NOMO-1 treated with DMSO at 0.1 percent for 48 hours (cell line): Measurements from ENCODE around the gene AP5S1.
"Not testable (repeated sequence)": the region's sequence is repeated elsewhere in the genome, so short reads cannot be mapped to it uniquely, and the experiment has no call there.

Experiments
- DNase-seq: peaks from one replicate; lab custom pipeline; 2025; ENCODE audit not compliant: unreplicated experiment; lab: John Stamatoyannopoulos, UW

AP5S1 gene

DNA sequence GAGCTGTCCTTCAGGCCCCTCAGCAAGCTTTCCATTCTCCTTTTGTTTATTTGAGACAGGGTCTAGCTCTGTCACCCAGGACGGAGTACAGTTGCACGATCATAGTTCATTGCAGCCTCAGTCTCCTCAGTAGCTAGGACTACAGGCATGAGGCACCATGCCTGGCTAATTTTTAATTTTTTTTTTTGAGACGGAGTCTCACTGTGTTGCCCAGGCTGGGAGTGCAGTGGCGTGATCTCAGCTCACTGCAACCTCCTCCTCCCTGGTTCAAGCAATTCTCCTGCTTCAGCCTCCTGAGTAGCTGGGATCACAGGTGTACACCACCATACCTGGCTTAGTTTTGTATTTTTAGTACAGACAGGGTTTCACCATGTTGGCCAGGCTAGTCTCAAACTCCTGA, 31.1 kb upstream of the AP5S1 start:
- DNase-seq: not testable (repeated sequence)

DNA sequence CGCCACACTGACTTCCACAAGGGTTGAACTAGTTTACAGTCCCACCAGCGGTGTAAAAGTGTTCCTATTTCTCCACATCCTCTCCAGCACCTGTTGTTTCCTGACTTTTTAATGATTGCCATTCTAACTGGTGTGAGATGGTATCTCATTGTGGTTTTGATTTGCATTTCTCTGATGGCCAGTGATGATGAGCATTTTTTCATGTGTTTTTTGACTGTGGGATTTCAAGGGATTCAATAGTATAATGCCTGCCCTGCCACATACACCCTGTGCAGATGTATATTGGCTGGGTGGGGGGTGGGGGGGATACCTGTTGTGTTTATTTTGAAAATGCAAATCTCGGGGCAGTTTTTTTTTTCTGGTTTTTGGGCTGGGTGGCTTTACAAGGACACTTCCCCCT, 26.2 kb upstream of the AP5S1 start:
- DNase-seq: not testable (repeated sequence)

DNA sequence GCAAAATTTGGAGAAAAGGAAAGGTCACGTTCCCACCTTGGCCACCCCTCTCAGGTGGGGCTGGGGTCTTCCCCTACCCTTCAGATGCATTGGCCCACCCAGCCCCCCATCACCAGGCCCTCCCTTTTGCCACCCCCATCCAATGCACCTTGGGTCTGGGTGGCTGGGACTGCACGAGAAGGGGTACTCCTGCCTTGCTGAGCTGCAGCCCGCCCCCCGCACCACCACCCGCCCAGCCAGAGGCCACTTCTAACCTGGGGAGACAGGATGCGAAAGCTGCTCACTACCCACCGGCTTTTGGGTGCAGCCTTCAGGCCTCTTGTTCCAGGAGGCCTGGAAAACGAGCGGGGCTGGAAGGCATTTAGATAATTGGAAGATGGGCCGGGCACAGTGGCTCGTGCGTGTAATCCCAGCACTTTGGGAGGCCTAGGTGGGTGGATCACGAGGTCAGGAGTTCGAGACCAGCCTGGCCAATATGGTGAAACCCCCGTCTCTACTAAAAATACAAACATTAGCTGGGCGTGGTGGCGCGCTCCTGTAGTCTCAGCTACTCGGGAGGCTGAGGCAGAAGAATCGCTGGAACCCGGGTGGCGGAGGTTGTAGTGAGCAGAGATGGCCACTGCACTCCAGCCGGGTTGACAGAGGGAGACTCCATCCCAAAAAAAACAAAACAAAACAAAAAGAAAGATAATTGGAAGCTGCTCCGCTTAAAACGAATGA, 25.5 kb upstream of the AP5S1 start:
- no peak for DNase-seq

DNA sequence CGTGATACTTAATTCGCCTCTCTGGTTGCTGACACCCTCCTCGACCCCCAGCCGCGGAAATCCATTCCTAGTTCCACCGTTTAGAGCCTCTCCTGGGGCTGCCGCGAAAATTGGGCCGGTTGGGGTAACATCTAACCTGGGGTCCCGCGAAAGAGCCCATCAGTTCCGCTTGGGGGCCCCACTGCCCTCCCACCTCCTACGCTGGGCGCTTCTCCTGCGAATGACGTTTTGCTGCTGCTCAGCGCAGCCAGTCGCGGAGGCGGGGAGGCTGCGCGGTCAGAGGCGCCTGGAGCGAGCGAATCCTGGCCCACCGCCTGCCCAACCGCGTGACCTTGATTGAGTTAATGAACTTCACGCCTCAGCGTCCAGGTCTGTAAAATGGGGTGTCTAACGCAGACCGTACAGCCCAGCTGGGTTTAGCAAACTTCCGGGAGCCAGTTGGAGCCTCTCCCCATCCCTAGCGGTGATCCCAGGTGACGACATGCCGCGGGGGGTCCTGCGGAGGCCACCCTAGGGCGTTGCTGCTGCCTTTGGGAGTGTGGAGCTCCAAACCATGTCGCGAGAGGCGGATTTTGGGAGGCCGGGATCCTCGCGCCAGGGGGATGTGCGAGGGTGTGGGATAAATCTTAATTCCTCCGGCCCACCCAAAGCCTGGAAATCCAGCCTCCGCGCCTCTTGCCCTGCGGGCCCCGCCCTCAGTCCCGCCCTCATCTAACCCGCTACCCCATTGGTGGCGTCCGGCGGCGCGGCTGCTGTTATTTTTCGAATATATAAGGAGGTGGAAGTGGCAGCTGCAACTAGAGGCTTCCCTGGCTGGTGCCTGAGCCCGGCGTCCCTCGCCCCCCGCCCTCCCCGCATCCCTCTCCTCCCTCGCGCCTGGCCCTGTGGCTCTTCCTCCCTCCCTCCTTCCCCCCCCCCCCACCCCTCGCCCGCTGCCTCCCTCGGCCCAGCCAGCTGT, 24.6 kb upstream of the AP5S1 start, which contains the start of gene CDC25B:
Gene CDC25B, plus strand, starts transcription at position 800 of the 958 bp plus-strand sequence. CDS start 222 bp downstream, outside the sequence.
- DNase-seq: peak; percentile 76

DNA sequence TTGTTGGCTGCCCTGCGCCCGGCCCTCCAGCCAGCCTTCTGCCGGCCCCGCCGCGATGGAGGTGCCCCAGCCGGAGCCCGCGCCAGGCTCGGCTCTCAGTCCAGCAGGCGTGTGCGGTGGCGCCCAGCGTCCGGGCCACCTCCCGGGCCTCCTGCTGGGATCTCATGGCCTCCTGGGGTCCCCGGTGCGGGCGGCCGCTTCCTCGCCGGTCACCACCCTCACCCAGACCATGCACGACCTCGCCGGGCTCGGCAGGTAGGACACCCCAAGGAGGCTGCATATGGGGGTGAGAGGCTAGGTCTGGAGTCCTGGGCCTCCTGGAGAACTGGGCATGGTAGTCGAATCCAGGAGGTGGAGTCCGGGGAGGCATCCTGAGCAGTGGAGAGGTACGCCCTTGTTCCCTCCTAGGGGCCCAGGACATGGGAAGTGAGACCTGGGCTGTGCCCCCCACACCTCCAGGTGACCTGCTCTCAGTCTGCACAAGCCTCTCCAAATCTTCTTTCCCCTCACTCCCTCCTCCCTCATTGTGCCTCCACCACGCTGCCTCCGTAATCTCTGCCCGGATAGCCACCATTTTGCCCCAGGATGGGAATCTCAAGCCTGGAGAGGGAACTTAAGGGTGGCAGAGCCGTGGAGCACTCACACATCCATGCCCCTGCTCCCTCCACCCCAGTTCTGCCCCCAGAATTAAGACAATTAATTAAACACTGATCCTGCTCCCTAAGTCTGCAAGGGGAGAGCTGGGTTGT, 23.7 kb upstream of the AP5S1 start:
- no peak for DNase-seq

DNA sequence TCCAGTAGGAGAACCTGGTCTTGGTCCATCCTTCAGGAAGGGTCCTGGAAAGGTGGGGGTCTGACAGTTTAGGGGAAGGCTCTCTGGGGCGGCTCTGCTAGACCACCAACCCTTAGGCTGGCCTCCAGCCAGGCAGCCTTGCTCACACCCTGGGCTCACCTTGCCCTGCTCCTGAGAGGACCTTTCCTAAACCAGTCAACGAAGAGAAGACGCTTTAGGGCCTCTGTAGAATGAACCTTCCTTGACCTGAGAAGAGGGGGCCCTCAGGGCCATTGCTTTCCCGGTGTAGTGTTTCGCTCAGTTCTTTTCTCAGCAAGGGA, 23.2 kb upstream of the AP5S1 start:
- no peak for DNase-seq

DNA sequence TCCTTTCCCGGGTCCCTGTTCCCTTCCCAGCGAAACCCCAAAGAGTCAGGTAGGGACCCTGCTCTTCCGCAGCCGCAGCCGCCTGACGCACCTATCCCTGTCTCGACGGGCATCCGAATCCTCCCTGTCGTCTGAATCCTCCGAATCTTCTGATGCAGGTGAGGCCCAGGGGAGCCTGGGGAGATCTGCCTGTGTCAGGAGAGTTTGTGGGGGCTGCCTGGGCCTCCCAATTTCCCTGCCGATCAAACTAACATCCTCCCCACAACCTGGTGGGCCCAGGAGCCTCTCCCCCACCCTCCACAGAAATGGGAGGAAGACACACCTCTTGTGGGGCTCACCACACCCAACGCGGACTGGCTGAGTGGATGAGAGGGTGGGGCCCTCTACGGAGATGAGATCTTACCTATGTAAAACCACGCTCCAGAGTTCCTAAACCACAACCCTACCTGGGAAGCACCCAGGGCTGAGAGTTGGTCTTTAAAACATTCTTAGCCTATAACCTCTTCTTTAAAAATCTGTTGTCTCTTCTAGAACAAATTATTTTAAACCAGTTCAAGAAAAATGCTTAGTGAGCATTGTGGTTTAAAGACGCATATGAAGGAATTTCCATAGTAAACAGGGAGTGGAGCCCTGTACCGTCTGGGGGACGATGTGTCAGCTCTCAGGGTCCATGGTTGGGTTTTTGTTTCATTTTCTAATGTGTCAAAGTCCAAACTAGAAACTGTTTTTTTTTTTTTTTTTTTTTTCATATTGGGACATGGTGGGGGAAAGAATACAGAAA, 22.6 kb upstream of the AP5S1 start:
- DNase-seq: no peak

DNA sequence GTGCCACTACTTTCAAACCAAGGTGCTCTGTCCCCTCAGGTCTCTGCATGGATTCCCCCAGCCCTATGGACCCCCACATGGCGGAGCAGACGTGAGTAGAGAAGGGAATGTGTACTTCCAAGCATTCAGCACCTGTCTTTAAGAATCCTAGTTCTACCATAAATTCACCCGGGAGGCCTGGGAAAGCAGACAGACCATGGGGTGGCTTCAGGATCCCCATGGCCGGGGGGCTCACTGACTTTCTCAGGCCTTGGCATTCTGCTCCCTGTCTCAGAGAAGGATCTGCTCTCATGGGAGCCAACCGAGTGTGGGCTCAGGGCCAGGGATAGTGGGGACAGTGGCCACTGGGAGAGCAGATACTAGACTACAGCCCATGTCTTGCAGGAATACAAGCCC, 22.0 kb upstream of the AP5S1 start:
- DNase-seq: no peak

DNA sequence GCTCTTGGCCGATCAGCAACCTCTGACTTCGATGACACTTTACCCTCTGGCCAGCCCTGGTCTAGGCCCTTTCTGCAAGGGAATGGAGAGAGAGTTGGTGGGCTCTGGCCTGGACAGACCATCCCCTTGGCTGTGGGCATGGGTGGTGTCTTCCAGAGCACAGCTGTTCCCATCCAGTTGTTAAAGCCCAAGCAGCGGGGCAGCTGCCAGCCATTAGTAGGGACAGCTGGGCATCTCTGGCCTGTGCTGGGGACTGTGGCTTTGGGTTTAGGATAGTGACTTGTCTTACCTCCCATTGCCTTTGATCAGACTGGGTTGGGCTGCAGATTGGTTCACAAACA, 21.5 kb upstream of the AP5S1 start:
- no peak for DNase-seq

DNA sequence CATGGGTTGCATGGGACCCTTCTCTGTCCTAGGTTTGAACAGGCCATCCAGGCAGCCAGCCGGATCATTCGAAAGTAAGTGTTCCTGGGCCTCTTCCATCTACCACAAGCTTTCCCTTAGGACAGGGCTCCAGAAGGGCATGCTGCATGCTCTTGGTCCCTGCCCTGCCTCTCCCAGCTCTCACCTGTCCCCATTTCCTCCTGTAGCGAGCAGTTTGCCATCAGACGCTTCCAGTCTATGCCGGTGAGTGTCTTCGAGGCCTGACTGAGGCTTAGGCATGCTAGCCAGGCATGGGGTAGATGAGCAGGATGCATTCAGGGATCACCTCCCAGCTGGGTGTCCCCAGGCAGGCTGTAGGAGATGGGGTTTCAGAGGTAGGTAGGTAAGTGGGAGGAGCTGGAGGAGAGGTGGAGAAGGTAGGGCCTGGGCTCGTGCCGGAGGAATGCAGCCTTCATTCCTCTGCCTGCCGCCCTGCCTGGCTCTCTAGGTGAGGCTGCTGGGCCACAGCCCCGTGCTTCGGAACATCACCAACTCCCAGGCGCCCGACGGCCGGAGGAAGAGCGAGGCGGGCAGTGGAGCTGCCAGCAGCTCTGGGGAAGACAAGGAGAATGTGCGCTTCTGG, 20.0 kb upstream of the AP5S1 start:
- no peak for DNase-seq

DNA sequence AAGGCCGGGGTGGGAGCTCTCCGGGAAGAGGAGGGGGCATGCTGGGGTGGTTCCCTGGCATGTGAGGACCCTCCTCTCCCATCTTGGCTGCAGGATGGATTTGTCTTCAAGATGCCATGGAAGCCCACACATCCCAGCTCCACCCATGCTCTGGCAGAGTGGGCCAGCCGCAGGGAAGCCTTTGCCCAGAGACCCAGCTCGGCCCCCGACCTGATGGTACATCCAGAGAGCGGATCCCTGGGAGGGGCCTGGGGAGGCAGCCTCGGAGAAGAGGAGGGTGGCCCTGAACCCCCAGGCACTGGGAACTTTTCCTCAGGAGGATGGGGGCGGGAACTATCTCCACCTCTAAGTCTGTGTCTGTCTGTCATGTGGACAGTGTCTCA, 19.5 kb upstream of the AP5S1 start:
- no peak for DNase-seq

DNA sequence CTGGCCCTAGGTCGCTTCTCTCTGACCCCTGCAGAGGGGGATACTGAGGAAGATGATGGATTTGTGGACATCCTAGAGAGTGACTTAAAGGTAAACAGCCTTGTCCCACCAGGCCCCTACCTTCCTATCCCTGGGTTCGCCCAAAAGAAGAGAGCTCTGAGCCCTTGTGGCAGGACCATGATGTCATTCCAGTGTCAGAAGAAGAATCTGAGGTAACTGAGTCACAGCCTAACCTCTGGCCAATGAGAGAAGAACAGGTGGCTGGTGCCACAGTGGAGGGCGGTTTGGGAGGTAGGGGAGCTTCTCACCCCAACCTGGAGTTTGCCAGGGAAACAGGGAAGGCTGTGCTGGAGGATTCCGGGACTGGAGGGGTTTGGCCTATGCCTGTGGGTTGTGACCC, 19.0 kb upstream of the AP5S1 start:
- DNase-seq: no peak

DNA sequence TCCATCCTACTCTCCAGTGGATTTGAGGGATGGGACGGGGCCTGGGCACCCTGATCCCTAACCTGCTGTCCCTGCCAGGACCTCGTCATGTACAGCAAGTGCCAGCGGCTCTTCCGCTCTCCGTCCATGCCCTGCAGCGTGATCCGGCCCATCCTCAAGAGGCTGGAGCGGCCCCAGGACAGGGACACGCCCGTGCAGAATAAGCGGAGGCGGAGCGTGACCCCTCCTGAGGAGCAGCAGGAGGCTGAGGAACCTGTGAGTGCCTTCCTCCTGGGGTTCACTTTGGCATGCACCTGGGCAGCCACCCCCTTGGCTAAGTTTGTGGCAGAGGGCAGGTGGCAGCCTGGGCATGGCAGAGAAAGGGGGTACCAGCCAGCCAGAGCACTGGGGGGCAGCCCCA, 18.5 kb upstream of the AP5S1 start:
- no peak for DNase-seq

DNA sequence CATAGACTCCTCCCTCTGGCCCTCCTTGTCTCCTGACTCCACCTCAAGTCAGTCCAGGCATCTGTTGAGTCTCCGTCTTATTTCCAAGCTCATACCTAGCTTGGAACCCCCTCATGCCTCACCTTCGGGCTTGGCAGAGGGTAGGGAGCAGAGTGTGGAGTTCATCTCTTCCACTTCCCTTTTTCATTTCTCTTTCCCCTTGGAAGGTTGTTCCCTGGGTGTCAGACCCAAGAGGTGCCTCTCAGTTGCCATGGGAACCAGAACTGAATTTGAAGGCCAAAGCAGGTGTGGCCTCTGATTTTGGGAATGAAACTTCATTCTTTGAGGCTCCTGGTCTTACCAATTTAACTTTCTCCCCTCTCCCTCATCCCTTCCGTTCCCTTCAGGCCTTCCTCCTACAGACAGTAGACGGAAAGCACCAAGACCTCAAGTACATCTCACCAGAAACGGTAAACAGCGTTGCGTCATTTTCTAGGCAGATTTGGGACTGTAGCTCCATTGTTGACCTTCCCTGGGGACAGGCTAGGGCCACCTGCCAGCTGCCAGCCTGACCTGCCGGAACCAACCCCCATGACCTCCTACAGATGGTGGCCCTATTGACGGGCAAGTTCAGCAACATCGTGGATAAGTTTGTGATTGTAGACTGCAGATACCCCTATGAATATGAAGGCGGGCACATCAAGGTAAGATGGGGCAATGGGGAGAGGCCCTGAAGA, 17.7 kb upstream of the AP5S1 start:
- no peak for DNase-seq

DNA sequence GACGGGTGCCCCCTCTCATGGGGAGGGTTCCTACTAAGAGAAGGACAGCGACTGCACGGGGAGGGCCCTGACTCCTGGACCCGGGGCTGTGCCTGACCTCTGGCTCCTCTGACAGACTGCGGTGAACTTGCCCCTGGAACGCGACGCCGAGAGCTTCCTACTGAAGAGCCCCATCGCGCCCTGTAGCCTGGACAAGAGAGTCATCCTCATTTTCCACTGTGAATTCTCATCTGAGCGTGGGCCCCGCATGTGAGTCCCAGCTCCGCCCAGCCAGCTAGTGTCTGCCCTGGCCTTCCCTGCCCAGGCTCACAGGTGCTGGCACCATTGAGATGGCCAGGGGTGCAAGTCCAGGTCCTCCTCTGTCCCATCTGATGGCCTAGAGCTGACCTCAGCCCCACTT, 17.1 kb upstream of the AP5S1 start:
- no peak for DNase-seq

DNA sequence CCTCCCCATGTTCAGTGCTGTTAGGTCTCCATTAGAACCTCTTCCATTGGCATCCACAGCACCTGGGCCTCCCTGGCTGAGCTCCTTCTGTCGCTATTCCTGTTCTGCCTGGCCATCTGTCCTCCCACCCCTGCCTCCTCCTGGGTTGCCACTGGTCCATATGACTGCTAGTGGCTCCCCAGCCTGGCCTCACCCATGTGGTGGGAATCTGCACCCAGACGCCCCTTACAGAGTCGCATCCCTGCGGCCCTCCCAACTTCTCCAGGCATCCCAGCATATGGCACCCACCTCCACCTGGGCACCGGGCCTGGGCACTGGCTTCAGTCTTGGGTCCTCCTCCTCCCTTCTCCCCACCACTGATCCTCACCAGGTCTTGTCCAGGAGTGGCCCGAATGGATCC, 16.5 kb upstream of the AP5S1 start:
- no peak for DNase-seq

DNA sequence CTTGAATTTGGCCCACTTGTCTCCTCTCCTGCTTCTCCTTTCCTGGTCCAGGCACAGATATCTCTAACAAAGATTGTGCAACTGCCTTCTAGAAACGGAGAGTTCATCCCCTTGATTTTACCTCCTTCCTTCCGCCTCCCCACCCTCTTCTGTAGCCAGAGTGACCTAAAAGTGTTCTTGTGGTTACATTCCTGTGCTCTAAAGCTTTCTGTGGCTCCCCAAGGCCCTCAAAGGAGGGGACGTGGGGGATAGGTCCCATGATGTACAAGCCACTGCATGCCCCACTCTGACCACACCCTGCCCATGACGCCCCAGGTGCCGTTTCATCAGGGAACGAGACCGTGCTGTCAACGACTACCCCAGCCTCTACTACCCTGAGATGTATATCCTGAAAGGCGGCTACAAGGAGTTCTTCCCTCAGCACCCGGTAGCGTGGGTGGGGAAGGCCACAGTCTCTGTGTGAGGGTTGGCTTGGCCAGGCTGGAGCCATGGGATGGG, 16.0 kb upstream of the AP5S1 start:
- peak; percentile 41 for DNase-seq

DNA sequence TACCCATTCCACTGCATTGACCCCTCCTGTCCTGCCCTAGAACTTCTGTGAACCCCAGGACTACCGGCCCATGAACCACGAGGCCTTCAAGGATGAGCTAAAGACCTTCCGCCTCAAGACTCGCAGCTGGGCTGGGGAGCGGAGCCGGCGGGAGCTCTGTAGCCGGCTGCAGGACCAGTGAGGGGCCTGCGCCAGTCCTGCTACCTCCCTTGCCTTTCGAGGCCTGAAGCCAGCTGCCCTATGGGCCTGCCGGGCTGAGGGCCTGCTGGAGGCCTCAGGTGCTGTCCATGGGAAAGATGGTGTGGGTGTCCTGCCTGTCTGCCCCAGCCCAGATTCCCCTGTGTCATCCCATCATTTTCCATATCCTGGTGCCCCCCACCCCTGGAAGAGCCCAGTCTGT, 15.6 kb upstream of the AP5S1 start:
- DNase-seq: no peak

DNA sequence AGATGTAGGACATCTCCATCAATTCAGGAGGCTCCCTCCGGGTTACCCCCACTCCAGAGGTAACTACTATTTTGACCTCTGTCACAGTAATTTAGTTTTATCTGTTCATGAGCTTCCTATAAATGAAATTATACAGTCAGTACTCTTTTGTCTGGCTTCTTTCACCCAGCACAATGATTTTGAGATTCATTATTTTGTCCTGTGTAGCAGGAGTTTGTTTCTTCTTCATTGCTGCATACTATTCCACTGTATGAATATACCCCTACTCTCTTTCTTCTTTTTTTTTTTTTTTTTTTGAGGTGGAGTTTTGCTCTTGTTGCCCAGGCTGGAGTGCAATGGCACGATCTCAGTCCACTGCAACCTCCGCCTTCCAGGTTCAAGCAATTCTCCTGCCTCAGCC, 11.8 kb upstream of the AP5S1 start:
- DNase-seq: no peak
